ENCODE data around the gene MED15. TPM values are rescaled to one million over a fixed set of nuclear protein-coding genes. Genes with fewer than 3 reads are reported as not detected.

Gene MED15
- total and polyA plus RNA-seq, 2 of the 8 experiments (the other 6 are each of a cell fraction or from before 2014, with no cell fraction given), result 28.3 to 57.1 TPM

DNA sequence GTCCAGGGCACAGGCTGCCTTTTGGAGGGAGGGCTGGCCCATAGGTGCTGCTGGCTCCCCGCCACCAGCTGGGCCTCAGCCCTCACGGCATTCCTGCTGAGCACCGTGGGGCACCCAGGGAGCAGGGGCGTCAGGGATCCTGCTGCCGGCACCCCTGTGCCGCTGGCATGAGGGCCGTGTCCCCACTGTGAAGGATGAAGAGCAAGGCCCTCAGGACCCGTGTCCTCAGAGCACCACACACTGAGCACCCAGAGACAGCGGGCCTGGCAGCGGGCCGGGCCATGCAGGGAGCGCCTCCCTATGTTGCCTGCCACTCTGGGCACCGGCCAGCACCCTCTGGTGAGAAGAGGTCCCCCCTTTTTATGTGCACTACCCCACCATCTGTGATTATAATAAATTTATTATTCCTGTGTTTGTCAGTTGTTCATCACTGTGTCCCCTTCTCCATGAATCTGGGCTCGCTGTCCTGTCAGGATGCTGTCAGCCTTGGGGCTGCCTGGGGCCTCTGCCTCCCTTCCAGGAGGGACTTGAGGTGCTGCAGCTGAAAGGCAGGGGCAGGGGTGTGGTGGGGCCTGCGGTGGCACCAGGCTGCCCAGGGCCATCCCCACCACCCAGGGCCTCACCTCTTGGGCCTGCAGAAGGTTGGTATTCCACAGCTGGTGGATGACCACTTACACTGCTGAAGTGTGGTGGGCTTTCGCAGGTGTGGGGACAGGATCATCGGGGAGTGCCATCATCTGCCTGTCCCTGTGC, 80.0 kb downstream of the MED15 start:
- Histone ChIP-seq H3K4me2 (ENCODE audit: insufficient read depth in 1 of 2, low read depth in 2 of 2, low read length in 2 of 2) (no peak overlapping the region), H3K4me1 (replicated peaks in 1 of 4; ENCODE audit: control insufficient read depth in 3 of 4, insufficient read depth in 4 of 4, low read length in 3 of 4) (peaks cover 0 to 6% (median 4%) of the 10 kb centered on the region in 4 experiments; a peak in 4 of 7 replicates), H2BK20ac (ENCODE audit: low read length) (no peak overlapping the region), H2BK5ac (ENCODE audit: low read depth, low read length) (no peak overlapping the region), H2AK5ac (ENCODE audit: low read depth, low read length) (no peak overlapping the region), H4K5ac (ENCODE audit: insufficient read length, low read depth, low read length) (no peak overlapping the region), H3K79me1 (ENCODE audit: low read depth, low read length) (no peaks in the 10 kb centered on the region), H3K27ac (ENCODE audit: low read depth, low read length) (no peak overlapping the region), H3K9ac (replicated peaks in 1 of 4; ENCODE audit: extremely low read depth in 1 of 4, low read depth in 3 of 4, low read length in 3 of 4) (no peak overlapping the region), H4K8ac (ENCODE audit: extremely low read depth, insufficient read depth, low read length) (peak overlapping the region; percentile 46; the same call in 1 of the 2 replicates), H3K79me2 (ENCODE audit: control insufficient read depth in 1 of 2, insufficient read depth in 2 of 2, low read length in 2 of 2) (no peaks in the 10 kb centered on the region), H3K23ac (ENCODE audit: insufficient read length) (no peak overlapping the region), H2BK120ac (replicated peaks; ENCODE audit: low read depth, low read length) (no peak overlapping the region), H3K14ac (ENCODE audit: insufficient read length) (no peak overlapping the region), H3K56ac (replicated peaks; ENCODE audit: insufficient read length, low read depth, low read length) (no peak overlapping the region), H3K18ac (ENCODE audit: extremely low read depth, low read length) (no peak overlapping the region), H2BK12ac (ENCODE audit: low read depth, low read length) (no peak overlapping the region), H3K23me2 (ENCODE audit: low read depth, low read length) (no peaks in the 10 kb centered on the region), H2BK15ac (ENCODE audit: low read length) (no peak overlapping the region), H3K36me3 (ENCODE audit: control insufficient read depth in 2 of 4, insufficient read depth in 4 of 4, low read length in 3 of 4) (peaks cover 7 to 26% (median 19%) of the 10 kb centered on the region in 4 experiments; a peak in 7 of 8 replicates), H3K9me3 (ENCODE audit: insufficient read depth in 2 of 2, low read depth in 1 of 2, low read length in 1 of 2) (no peaks in the 10 kb centered on the region), H3K27me3 (replicated peaks in 1 of 4; ENCODE audit: control insufficient read depth in 3 of 4, extremely low read depth in 1 of 4, insufficient read depth in 3 of 4, low read length in 3 of 4) (no peaks in the 10 kb centered on the region), H4K20me1 (replicated peaks in 1 of 2; ENCODE audit: control insufficient read depth in 1 of 2, insufficient read depth in 2 of 2, low read length in 2 of 2) (peaks cover 0 to 10% of the 10 kb centered on the region in 2 experiments), H2AFZ (ENCODE audit: low read length) (no peak overlapping the region), H3K4me3 (ENCODE audit: extremely low read depth in 1 of 4, insufficient read depth in 2 of 4, low read depth in 3 of 4, low read length in 4 of 4) (no peak overlapping the region), H3K4ac (replicated peaks; ENCODE audit: insufficient read length, low read depth, low read length) (no peak overlapping the region), H4K91ac (replicated peaks; ENCODE audit: insufficient read length, low read length) (no peak overlapping the region)
- 89% methylated on average over 14 of the region's 17 CpGs; no CpG with 5 or more reads in 1 of the 2 experiments for WGBS, 2 experiments (ENCODE audit: extremely low coverage in 1 of 2, insufficient coverage in 1 of 2, insufficient read length in 1 of 2, insufficient replicate concordance in 2 of 2, low coverage in 1 of 2, low lambda C conversion rate in 2 of 2, missing lambda C conversion rate in 1 of 2)
- FAIRE-seq, result no peak
- DNase-seq (ENCODE audit: low read depth in 1 of 2, low spot score in 2 of 2), result no peak
- ChIA-PET CTCF (ENCODE audit: partially characterized antibody) (interaction anchor here (26.7 kb wide), 1 partner anchor 20 kb away, joined by 366 read pairs; no protein-coding TSS in a partner anchor), POLR2A (ENCODE audit: partially characterized antibody) (no interaction called here)
- no peak for TF ChIP-seq JUN (IDR thresholded peaks at IDR 0.05; ENCODE audit: low read depth, low read length)
- TF ChIP-seq KDM1A (IDR thresholded peaks at IDR 0.05; ENCODE audit: borderline replicate concordance, low read length), result no peak
- no peak for TF ChIP-seq NANOG (IDR thresholded peaks at IDR 0.05; ENCODE audit: insufficient read depth, low read depth, low read length, poor library complexity, severe bottlenecking)
- no peak for TF ChIP-seq RFX5 (IDR thresholded peaks at IDR 0.05; ENCODE audit: borderline replicate concordance, low read depth, low read length)
- TF ChIP-seq POU5F1 (IDR thresholded peaks at IDR 0.05; ENCODE audit: low read depth, low read length), result no peak
- TF ChIP-seq, protein P1, sequence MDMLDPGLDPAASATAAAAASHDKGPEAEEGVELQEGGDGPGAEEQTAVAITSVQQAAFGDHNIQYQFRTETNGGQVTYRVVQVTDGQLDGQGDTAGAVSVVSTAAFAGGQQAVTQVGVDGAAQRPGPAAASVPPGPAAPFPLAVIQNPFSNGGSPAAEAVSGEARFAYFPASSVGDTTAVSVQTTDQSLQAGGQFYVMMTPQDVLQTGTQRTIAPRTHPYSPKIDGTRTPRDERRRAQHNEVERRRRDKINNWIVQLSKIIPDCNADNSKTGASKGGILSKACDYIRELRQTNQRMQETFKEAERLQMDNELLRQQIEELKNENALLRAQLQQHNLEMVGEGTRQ (IDR thresholded peaks at IDR 0.05; ENCODE audit: low read length), result no peak
- no peak for TF ChIP-seq SP1 (IDR thresholded peaks at IDR 0.05; ENCODE audit: low read depth, low read length)
- no peak for TF ChIP-seq POLR2AphosphoS5 (IDR thresholded peaks at IDR 0.05; ENCODE audit: low read depth, low read length)
- TF ChIP-seq, protein P2, sequence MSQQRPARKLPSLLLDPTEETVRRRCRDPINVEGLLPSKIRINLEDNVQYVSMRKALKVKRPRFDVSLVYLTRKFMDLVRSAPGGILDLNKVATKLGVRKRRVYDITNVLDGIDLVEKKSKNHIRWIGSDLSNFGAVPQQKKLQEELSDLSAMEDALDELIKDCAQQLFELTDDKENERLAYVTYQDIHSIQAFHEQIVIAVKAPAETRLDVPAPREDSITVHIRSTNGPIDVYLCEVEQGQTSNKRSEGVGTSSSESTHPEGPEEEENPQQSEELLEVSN (IDR thresholded peaks at IDR 0.05), result no peak

Data from H1 (cell line).